ENCODE results near the gene NXF3.
"Not testable (repeated sequence)": the region's sequence is repeated elsewhere in the genome, so short reads cannot be mapped to it uniquely, and the experiment has no call there.

DNA sequence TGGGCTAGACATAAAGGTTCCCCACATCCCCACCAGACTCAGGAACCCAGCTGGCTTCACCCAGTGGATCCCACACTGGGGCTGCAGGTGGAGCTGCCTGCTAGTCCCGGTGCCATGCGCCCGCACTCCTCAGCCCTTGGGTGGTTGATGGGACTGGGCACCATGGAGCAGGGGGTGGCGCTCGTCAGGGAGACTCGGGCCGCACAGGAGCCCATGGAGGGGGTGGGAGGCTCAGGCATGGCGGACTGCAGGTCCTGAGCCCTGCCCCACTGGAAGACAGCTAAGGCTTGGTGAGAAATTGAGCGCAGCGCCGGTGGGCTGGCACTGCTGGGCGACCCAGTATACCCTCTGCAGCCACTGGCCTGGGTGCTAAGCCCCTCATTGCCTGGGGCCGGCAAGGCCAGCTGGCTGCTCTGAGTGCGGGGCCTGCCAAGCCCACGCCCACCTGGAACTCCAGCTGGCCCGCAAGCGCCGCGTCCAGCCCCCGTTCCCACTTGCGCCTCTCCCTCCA is 14.3 kb upstream of the NXF3 start:
- TF ChIP-seq TAF1 (conservative IDR thresholded peaks at IDR 0.05); CTCF (IDR thresholded peaks at IDR 0.05; ENCODE audit: low read depth, low read length, missing input control); YY1 (IDR thresholded peaks at IDR 0.05); SP1 (IDR thresholded peaks at IDR 0.05); RAD21 (IDR thresholded peaks at IDR 0.05); FOXA1 (IDR thresholded peaks at IDR 0.05); HNF4G (IDR thresholded peaks at IDR 0.05); REST (IDR thresholded peaks at IDR 0.05); JUND (IDR thresholded peaks at IDR 0.05); NR2F2 (IDR thresholded peaks at IDR 0.05); MAX (IDR thresholded peaks at IDR 0.05); ATF3 (IDR thresholded peaks at IDR 0.05); EGR1 (IDR thresholded peaks at IDR 0.05; ENCODE audit: low read depth in 2 of 2): not testable (repeated sequence)

Measured in liver (tissue), 3 donors.